Left ventricle myocardium inferior (tissue), 1 donor: Measurements from ENCODE around the gene PPP2R3B. TPM values are rescaled to one million over a fixed set of nuclear protein-coding genes. Genes with fewer than 3 reads are reported as not detected.

Experiments
- DNase-seq: peaks from one replicate; pipeline ENCODE4 v3.0.0-alpha.2; 2020
- H3K27ac ChIP-seq: fragments of 200-600 bp; replicated peaks from 2 replicates; pipeline ENCODE4 v1.8.0; 2021
- H3K27me3 ChIP-seq: fragments of 200-600 bp; 2 replicates; pipeline ENCODE4 v1.8.0; 2021; ENCODE audit warnings: low read depth
- H3K36me3 ChIP-seq: fragments of 200-600 bp; 2 replicates; pipeline ENCODE4 v1.8.0; 2021
- H3K4me1 ChIP-seq: fragments of 200-600 bp; 2 replicates; pipeline ENCODE4 v1.8.0; 2021
- H3K4me3 ChIP-seq: fragments of 200-600 bp; 2 replicates; pipeline ENCODE4 v1.8.0; 2021; ENCODE audit warnings: mild to moderate bottlenecking, moderate library complexity
- H3K9me3 ChIP-seq: fragments of 200-600 bp; replicated peaks from 2 replicates; pipeline ENCODE4 v1.8.0; 2021
- CTCF ChIP-seq: fragments of 200-600 bp; IDR thresholded peaks from 2 replicates; pipeline ENCODE4 v1.8.0; 2021; ENCODE audit warnings: antibody characterized with exemption, mild to moderate bottlenecking, borderline replicate concordance
- intact Hi-C: fragments of 100-400 bp; cut with micrococcal nuclease; formaldehyde crosslinking; loops from one replicate; pipeline ENCODE4 v1.11.0; 2022
- total RNA-seq: library from RNA; stranded (reverse); fragmentation: NEBNext Ultra II Directional; extraction: Animal tissue kit (Norgen Biotek cat#: 25700); gene quantifications from one replicate; pipeline ENCODE4 v1.2.1, GENCODE V29; 2021
- donor health status: DM: no; HTN: yes; CAD: no; lungs with severe emphysema.

PPP2R3B gene
- total RNA-seq, 1 donor from 2014 or later: 170 TPM

GRCh38 chrX:349702-350101 is 37.0 kb downstream of the PPP2R3B start:
- H3K9me3 ChIP-seq: no peaks in the 10 kb centered on the region
- no peak for DNase-seq
- peak overlapping the region; percentile 63 for H3K27ac ChIP-seq
- H3K27me3 ChIP-seq: no peaks in the 10 kb centered on the region
- peaks cover 15% of the 10 kb centered on the region for H3K36me3 ChIP-seq
- intact Hi-C loops: no loop called here
- H3K4me3 ChIP-seq: no peak overlapping the region
- peaks cover 39% of the 10 kb centered on the region for H3K4me1 ChIP-seq
- no peak for TF ChIP-seq CTCF

GRCh38 chrX:349196-349595 is 37.5 kb downstream of the PPP2R3B start:
- intact Hi-C loops: no loop called here
- Histone ChIP-seq H3K36me3 (peaks cover 20% of the 10 kb centered on the region), H3K27me3 (no peaks in the 10 kb centered on the region), H3K9me3 (no peaks in the 10 kb centered on the region), H3K4me1 (peaks cover 37% of the 10 kb centered on the region), H3K4me3 (no peak overlapping the region), H3K27ac (peak overlapping the region; percentile 63)
- TF ChIP-seq CTCF: no peak
- peak; percentile 13 for DNase-seq

GRCh38 chrX:348461-349117 is 38.1 kb downstream of the PPP2R3B start:
- DNase-seq: peak; percentile 9
- H3K4me3 ChIP-seq: no peak overlapping the region
- peak overlapping the region; percentile 63 for H3K27ac ChIP-seq
- H3K27me3 ChIP-seq: no peaks in the 10 kb centered on the region
- peaks cover 37% of the 10 kb centered on the region for H3K4me1 ChIP-seq
- intact Hi-C loops: no loop called here
- H3K9me3 ChIP-seq: no peaks in the 10 kb centered on the region
- peaks cover 20% of the 10 kb centered on the region for H3K36me3 ChIP-seq
- TF ChIP-seq CTCF: no peak

GRCh38 chrX:347351-348117 is 39.2 kb downstream of the PPP2R3B start:
- Histone ChIP-seq H3K4me3 (no peak overlapping the region), H3K9me3 (no peaks in the 10 kb centered on the region), H3K27ac (no peak overlapping the region), H3K4me1 (peaks cover 37% of the 10 kb centered on the region), H3K36me3 (peaks cover 20% of the 10 kb centered on the region), H3K27me3 (no peaks in the 10 kb centered on the region)
- TF ChIP-seq CTCF: no peak
- peak; percentile 12 for DNase-seq
- intact Hi-C loops: no loop called here

- Histone ChIP-seq H3K36me3 (peaks cover 28% of the 10 kb centered on the region), H3K4me3 (no peak overlapping the region), H3K27me3 (no peaks in the 10 kb centered on the region), H3K4me1 (peaks cover 28% of the 10 kb centered on the region), H3K9me3 (no peaks in the 10 kb centered on the region), H3K27ac (no peak overlapping the region)
- DNase-seq: peak; percentile 12
- TF ChIP-seq CTCF: no peak
- intact Hi-C loops: no loop called here
Measured at GRCh38 chrX:346034-346813, 40.5 kb downstream of the PPP2R3B start.
